Measurements from ENCODE around the gene KAZN.

Gene KAZN

DNA sequence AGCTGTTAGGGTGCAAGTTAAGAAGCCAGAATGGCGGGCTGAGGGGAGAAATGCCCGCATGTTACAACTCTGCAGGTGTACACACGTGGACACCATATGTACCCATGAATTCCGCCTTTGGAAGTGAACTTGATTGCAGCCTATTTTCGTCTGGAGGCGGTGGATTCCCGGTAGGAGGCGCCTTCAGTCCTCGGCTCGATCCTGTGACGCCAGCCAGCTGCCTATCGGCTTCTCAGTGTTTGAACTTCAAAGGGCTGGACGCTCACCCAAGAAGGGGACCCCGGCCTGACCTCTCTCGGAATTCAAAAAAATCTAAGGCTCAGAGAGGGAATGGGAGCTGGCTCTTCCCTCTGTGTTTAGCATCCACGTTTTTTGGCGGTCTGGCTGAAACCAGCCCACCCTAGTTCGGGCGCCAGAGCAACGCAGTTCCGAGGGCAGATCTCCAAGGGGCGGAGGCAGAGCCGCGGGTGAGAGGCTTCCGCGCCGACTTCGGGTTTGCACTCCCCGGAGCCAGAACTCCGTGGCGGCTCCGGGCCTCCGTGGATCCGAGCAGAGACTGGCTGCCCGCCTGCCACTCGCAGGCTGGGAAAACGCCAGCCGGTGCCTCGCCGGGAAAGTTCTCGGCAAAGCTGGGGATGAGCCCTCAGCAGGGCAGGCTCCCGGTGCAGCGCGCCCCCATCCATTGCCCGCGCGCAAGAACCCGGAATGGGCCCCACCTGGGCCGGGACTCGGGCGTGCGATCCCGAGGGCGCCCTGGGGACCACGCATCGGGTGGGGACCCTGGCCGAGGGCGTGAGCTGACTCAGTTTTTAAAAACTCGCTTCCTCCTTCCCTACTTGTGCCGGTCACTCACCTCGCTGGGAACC lies 554.1 kb downstream of the KAZN start:
- no peaks in the 10 kb centered on the region for H3K36me3 ChIP-seq (ENCODE audit: control insufficient read depth, insufficient read depth, low read length)
- peak overlapping the region; percentile 32 for H3K4me3 ChIP-seq (replicated peaks; ENCODE audit: low read depth, low read length)
- peaks cover 1% of the 10 kb centered on the region; the same call in 1 of the 2 replicates for H3K27me3 ChIP-seq (replicated peaks; ENCODE audit: control insufficient read depth, insufficient read depth, low read length)
- TF ChIP-seq, protein P1, sequence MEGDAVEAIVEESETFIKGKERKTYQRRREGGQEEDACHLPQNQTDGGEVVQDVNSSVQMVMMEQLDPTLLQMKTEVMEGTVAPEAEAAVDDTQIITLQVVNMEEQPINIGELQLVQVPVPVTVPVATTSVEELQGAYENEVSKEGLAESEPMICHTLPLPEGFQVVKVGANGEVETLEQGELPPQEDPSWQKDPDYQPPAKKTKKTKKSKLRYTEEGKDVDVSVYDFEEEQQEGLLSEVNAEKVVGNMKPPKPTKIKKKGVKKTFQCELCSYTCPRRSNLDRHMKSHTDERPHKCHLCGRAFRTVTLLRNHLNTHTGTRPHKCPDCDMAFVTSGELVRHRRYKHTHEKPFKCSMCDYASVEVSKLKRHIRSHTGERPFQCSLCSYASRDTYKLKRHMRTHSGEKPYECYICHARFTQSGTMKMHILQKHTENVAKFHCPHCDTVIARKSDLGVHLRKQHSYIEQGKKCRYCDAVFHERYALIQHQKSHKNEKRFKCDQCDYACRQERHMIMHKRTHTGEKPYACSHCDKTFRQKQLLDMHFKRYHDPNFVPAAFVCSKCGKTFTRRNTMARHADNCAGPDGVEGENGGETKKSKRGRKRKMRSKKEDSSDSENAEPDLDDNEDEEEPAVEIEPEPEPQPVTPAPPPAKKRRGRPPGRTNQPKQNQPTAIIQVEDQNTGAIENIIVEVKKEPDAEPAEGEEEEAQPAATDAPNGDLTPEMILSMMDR (IDR thresholded peaks at IDR 0.05; ENCODE audit: insufficient read depth, low read length, poor library complexity, severe bottlenecking): peak; percentile 33
- DNase-seq (ENCODE audit: extremely low read depth, insufficient read length): no peak

DNA sequence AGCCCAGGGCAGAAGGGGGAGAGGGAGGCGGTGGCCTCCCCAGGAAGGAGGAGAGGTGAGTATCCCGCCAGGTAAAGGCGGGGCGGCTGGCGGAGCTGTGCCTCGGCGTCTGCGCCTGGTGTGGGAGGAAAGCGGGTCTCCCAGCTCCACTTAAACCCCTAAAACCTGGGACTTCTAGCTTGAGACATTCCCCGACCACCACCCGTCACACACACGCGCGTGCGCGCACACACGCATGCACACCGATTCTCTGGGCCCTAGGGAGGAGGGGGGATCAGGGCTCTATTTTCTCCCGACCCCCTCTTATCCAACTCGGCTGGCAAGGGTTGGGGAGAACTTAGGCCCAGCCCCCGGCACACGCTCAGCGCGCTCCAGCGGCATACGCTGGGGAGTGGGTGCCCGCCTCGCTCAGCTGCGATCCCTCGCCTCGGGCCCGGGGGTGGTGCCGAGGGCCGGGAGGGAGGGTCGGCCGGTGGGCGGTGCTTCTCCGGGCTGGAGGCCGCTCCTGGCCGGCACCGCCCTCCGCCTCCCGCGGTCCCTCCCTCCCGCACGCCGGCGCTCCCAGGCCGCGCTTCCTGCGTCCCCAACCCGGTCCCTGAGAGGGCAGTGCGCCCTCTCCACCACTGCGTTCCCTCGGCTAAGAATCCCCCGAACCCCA lies 554.8 kb downstream of the KAZN start, which contains the start of gene TMEM51:
Gene TMEM51, plus strand, starts transcription at position 564 of the 658 bp plus-strand sequence. CDS start 61,341 bp downstream, outside the sequence.
- DNase-seq (ENCODE audit: extremely low read depth, insufficient read length): no peak
- Histone ChIP-seq H3K36me3 (ENCODE audit: control insufficient read depth, insufficient read depth, low read length) (no peaks in the 10 kb centered on the region), H3K4me3 (replicated peaks; ENCODE audit: low read depth, low read length) (peak within 1 kb of the TSS; percentile 32), H3K27me3 (replicated peaks; ENCODE audit: control insufficient read depth, insufficient read depth, low read length) (peaks cover 1% of the 10 kb centered on the region; the same call in 1 of the 2 replicates)
- TF ChIP-seq, protein P1 (IDR thresholded peaks at IDR 0.05; ENCODE audit: insufficient read depth, low read length, poor library complexity, severe bottlenecking): no peak

DNA sequence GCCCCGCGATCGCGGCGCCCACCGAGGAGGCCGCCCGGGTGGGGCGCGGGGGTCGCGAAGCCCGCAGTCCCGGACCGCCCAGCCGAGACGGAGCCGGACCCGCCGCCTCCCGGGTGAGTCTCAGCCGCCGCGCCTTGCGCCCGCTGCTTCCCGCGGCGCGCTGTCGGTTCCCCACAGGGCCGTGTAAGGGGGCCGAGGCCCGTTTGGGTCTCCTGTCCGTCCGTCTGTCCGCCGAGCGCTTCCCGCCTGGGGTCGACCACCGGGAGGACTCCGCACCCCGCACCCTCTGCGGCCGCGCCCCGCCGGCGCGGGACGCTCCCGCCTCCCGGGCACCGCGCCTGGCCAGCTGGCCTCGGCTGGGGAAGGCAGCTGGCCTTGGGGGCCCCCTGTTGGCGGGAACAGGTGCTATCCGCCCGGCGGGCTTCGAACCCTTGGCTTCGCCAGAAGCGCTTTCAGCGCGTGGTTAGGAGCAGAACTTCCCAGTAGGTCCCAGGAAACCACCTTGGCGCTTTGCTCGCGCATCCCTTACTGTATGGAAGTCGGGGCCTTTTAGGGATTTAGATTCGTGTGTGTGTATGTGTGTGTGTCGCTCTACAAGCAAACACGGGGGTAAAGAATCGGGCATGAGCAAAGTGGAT lies 555.5 kb downstream of the KAZN start:
- DNase-seq (ENCODE audit: extremely low read depth, insufficient read length): no peak
- Histone ChIP-seq H3K27me3 (replicated peaks; ENCODE audit: control insufficient read depth, insufficient read depth, low read length) (peaks cover 1% of the 10 kb centered on the region; the same call in 1 of the 2 replicates), H3K36me3 (ENCODE audit: control insufficient read depth, insufficient read depth, low read length) (no peaks in the 10 kb centered on the region), H3K4me3 (replicated peaks; ENCODE audit: low read depth, low read length) (no peak overlapping the region; the same call in 1 of the 2 replicates)
- TF ChIP-seq, protein P1 (IDR thresholded peaks at IDR 0.05; ENCODE audit: insufficient read depth, low read length, poor library complexity, severe bottlenecking): peak; percentile 46

DNA sequence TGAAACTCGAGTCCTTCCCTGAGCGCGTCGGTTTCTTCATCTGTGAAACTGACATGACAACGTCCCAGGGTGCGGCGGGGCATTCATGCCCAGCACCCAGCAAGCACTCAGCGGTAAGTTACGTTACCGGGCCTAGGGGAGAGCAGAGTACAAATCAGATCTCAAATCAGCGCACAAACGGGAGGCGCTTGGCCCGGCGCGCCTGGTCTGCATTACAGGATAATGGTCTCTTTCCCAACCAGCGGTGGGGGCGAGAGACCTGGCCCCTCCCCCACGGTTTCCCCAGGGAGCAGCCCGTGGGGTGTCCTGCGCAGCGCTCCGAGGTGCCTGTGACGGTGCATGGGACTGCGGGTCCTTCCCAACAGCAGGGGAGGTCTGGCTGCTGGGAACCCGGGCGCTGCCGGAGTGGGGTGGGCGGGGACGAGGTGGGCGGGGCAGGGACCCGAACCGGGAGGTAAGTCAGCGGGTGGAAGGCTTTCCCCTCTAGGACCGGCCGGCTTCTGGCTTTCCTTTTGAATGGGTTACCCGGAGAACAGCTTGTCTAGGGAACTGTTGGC lies 556.1 kb downstream of the KAZN start:
- no peak overlapping the region for H3K4me3 ChIP-seq (replicated peaks; ENCODE audit: low read depth, low read length)
- no peaks in the 10 kb centered on the region for H3K36me3 ChIP-seq (ENCODE audit: control insufficient read depth, insufficient read depth, low read length)
- TF ChIP-seq, protein P1 (IDR thresholded peaks at IDR 0.05; ENCODE audit: insufficient read depth, low read length, poor library complexity, severe bottlenecking): no peak
- DNase-seq (ENCODE audit: extremely low read depth, insufficient read length): no peak
- peaks cover 1% of the 10 kb centered on the region; the same call in 1 of the 2 replicates for H3K27me3 ChIP-seq (replicated peaks; ENCODE audit: control insufficient read depth, insufficient read depth, low read length)

DNA sequence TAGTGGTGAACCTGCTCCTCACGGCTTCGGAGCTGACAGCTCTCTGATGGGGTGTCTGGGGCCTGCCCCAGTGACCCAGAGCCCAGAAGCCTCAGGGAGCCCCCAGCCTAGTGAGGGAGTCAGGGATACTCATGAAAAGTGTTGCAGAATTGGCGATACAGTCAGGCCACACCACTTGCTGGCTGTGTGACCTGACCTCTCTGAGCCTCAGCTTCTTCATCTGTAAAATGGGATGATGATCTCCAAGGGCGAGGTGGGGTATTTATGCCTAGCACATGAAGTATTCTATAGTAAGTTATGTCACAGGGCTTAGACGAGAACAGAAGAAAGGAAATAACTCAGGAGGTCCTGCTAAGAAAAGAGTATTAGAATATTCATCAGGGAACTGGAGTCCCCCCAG lies 556.7 kb downstream of the KAZN start:
- no peak overlapping the region for H3K4me3 ChIP-seq (replicated peaks; ENCODE audit: low read depth, low read length)
- peaks cover 1% of the 10 kb centered on the region; the same call in 1 of the 2 replicates for H3K27me3 ChIP-seq (replicated peaks; ENCODE audit: control insufficient read depth, insufficient read depth, low read length)
- H3K36me3 ChIP-seq (ENCODE audit: control insufficient read depth, insufficient read depth, low read length): no peaks in the 10 kb centered on the region
- TF ChIP-seq, protein P1 (IDR thresholded peaks at IDR 0.05; ENCODE audit: insufficient read depth, low read length, poor library complexity, severe bottlenecking): no peak
- no peak for DNase-seq (ENCODE audit: extremely low read depth, insufficient read length)
